GM12878 (cell line): ENCODE results near the gene CCDC9.

Experiments
- BCL11A ChIP-seq: IDR thresholded peaks from 2 replicates; pipeline ENCODE4 v1.6.1; 2011; ENCODE audit warnings: low read depth, low read length
- CTCF ChIP-seq, 3 experiments: IDR thresholded peaks in 2 of 3; conservative IDR thresholded peaks in 1 of 3; 2 replicates each; pipeline ENCODE4 v1.5.1; 2011; ENCODE audit warnings: low read depth in 3 of 3, low read length in 3 of 3, mild to moderate bottlenecking in 3 of 3, control low read depth in 2 of 3, moderate library complexity in 2 of 3, inconsistent platforms in 1 of 3, mixed read lengths in 1 of 3; ENCODE audit not compliant: control insufficient read depth in 2 of 3, insufficient read depth in 1 of 3; ENCODE audit errors: extremely low read depth in 1 of 3
- ETV6 ChIP-seq, 2 experiments: fragments of 450-650 bp in 1 of 2; IDR thresholded peaks in 1 of 2; conservative IDR thresholded peaks in 1 of 2; 2 replicates each; pipeline ENCODE4 v1.6.1; 2014; ENCODE audit warnings: antibody characterized with exemption in 1 of 2, borderline replicate concordance in 1 of 2, low read depth in 1 of 2, mild to moderate bottlenecking in 1 of 2, moderate library complexity in 1 of 2
- TF ChIP-seq, protein P1 (sequence below): fragments of 450-650 bp; IDR thresholded peaks from 2 replicates; pipeline ENCODE4 v1.6.1; 2018; ENCODE audit warnings: borderline replicate concordance, mild to moderate bottlenecking; ENCODE audit not compliant: partially characterized antibody

DNA sequence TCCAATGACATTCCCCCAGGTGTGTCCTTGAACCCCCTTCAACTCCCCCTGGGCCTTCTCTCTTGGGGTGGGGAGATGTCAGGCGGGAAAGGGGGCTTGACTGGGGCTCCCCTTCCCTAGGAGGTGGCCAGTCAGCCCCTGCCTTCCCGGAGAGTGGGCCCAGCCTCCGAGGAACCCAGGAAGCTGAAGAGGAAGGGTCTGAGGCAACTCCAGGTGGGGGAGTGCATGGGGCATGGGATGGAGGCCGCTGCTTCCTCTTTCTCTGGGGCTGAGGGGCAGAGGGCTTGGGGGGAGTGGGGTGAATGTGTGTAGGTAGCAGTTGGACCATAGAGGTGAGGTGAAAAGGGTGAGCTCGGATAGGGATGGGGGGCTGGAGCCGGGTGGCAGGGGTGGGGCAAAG lies 15.6 kb downstream of the CCDC9 start:
- TF ChIP-seq, protein P1, sequence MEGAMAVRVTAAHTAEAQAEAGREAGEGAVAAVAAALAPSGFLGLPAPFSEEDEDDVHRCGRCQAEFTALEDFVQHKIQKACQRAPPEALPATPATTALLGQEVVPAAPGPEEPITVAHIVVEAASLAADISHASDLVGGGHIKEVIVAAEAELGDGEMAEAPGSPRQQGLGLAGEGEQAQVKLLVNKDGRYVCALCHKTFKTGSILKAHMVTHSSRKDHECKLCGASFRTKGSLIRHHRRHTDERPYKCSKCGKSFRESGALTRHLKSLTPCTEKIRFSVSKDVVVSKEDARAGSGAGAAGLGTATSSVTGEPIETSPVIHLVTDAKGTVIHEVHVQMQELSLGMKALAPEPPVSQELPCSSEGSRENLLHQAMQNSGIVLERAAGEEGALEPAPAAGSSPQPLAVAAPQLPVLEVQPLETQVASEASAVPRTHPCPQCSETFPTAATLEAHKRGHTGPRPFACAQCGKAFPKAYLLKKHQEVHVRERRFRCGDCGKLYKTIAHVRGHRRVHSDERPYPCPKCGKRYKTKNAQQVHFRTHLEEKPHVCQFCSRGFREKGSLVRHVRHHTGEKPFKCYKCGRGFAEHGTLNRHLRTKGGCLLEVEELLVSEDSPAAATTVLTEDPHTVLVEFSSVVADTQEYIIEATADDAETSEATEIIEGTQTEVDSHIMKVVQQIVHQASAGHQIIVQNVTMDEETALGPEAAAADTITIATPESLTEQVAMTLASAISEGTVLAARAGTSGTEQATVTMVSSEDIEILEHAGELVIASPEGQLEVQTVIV = no peak
- TF ChIP-seq BCL11A (no peak), CTCF (IDR thresholded peaks at IDR 0.05 in 2 of 3, conservative IDR thresholded peaks at IDR 0.05 in 1 of 3; ENCODE audit: control insufficient read depth in 2 of 3, extremely low read depth in 1 of 3, insufficient read depth in 1 of 3, low read depth in 3 of 3, low read length in 3 of 3) (no peak), ETV6 (conservative IDR thresholded peaks at IDR 0.05 in 1 of 2, IDR thresholded peaks at IDR 0.05 in 1 of 2; ENCODE audit: borderline replicate concordance in 1 of 2, low read depth in 1 of 2) (no peak)
